H54 (cell line): Measurements from ENCODE around the gene CRLF2.
"Not testable (repeated sequence)": the region's sequence is repeated elsewhere in the genome, so short reads cannot be mapped to it uniquely, and the experiment has no call there.

Source experiments
- DNase-seq: peaks from one replicate; pipeline ENCODE4 v3.0.0; 2011; ENCODE audit warnings: low spot score, mixed read lengths; ENCODE audit not compliant: insufficient read length
- FAIRE-seq: peaks from 3 replicates; lab custom pipeline; 2011; peaks lifted over from hg19 to GRCh38; lab: Jason Lieb, UNC
- POLR2A ChIP-seq: IDR thresholded peaks from 2 replicates; pipeline ENCODE4 v1.6.1; 2011; ENCODE audit warnings: low read depth, mild to moderate bottlenecking, low read length

Gene CRLF2

DNA sequence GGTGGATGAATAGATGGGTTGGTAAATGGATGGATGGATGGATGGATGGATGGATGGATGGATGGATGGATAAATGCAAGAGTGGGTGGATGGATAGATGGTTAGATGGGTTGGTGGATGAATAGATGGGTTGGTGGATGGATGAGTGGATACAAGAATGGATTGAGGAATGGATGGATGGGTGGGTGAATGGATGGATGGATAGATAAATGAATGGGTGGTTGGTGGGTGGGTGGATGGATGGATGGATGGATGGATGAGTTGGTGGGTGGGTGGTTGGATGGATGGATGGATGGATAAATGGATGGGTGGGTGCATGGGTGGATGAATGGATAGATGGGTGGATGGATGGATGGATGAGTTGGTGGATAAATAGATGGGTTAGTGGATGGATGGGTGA is 13.8 kb upstream of the CRLF2 start:
- TF ChIP-seq POLR2A: no peak
- DNase-seq (no peak), FAIRE-seq (no peak)

DNA sequence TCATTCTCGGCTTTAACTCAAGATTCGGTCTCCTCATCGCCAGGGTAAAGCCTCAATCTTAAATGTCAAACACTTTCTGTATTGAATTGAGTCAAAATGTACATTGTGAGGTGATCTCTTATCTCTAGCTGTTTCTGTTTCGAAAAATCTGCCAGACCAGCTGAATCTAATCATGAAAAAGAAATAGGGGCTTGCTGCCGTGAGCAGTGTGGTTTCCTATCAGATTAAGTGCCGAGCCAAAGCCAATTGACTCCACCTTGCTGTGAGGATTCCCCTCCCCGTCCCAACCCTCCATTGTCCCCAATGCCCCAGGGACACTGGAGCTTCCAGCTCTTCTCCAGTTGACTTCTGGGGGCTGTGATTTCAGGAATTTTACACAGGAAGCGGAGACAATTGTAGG is 12.5 kb upstream of the CRLF2 start:
- TF ChIP-seq POLR2A: no peak
- FAIRE-seq (no peak), DNase-seq (no peak)

DNA sequence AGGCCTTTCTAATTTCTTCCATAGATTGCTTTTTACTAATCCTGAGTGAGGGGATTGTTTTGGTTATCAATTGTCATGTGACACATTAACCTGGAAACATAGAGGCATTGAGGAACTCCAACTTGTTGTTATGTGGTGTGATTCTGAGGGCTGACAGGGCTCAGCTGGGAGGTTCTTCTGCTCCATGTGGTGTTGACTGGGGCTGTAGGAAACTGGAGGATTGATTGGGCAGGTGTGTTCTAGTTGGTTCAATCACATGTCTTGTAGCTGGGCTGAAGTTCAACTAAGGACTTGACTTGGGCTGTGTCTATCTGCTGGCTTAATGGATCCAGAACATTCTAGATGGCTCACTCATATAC is 10.8 kb upstream of the CRLF2 start:
- no peak for FAIRE-seq
- DNase-seq: no peak
- no peak for TF ChIP-seq POLR2A

DNA sequence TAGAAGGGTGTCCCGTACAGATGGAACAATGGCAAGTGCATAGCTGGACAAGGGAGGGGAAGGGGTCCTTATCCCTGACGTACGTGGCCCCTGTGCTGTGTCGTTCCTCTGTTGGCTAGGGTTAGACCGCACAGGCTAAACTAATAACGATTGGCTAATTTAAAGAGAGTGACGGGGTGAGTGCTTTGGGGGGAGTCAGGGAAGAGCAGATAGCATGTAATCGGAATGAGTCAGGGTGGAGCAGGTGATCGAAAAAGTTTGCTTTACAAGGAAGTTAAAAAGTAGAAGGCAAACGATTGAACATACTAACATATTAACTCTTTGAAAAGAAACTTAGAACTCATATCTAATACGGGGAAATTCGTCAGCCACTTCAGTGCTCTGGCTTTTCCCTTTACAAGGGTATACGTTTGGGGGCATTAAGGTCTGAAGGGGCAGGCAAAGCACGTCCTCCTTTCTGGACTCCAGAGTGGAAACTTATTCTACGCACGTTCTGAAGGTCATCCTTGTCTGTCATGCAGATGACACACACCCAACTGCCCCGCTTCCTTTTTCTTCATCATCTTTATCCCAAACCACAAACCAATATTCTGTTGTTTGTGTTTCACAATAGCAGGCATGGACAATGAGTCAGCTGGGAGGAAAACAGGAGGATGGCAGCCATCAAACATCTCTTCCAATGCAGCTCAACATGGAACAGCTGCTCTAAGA is 10.2 kb upstream of the CRLF2 start:
- no peak for FAIRE-seq
- DNase-seq: peak; percentile 16
- no peak for TF ChIP-seq POLR2A

DNA sequence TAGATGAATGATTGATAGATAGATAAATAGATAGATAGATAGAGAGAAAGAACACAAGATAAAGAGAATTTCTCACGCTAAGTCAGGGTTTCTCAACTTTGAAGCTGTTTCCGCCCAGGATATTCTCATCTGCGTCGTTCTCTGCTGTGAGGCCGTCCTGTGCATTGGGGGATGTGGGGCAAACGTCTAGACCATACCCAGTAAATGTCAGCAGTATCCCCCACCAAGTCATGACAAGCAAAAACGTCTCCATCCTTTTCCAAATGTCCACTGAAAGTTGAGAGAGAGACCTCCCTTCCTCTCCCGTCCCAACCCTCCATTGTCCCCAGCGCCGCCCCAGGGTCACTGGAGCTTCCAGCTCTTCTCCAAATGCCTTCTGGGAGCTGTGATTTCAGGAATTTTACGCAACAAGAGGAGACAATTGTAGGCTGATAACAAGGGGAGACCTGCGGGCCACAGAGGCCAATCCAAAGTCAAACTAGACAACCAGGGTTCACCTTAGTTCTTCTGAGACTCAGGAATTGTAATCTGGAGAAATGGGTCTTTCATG is 8.9 kb upstream of the CRLF2 start:
- no peak for TF ChIP-seq POLR2A
- no peak for DNase-seq
- FAIRE-seq: no peak

DNA sequence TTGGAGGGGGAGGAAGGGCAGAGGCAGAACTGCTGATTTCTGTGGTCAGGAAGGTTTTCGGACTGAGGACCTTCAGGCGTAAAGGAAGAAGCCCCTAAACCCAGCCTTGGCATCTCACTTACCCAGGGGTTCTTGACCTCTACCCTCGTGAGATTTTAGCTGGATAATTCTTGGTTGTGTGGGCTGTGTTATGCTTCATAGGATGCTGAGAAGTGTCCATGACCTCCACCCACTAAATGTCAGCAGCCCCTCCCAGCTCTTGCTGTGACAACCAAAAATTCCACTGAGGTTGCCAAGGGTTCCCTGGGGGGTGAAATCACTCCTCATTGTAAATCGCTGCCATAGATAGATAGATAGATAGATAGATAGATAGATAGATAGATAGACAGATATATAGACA is 5.8 kb upstream of the CRLF2 start:
- DNase-seq (no peak), FAIRE-seq (no peak)
- TF ChIP-seq POLR2A: no peak

DNA sequence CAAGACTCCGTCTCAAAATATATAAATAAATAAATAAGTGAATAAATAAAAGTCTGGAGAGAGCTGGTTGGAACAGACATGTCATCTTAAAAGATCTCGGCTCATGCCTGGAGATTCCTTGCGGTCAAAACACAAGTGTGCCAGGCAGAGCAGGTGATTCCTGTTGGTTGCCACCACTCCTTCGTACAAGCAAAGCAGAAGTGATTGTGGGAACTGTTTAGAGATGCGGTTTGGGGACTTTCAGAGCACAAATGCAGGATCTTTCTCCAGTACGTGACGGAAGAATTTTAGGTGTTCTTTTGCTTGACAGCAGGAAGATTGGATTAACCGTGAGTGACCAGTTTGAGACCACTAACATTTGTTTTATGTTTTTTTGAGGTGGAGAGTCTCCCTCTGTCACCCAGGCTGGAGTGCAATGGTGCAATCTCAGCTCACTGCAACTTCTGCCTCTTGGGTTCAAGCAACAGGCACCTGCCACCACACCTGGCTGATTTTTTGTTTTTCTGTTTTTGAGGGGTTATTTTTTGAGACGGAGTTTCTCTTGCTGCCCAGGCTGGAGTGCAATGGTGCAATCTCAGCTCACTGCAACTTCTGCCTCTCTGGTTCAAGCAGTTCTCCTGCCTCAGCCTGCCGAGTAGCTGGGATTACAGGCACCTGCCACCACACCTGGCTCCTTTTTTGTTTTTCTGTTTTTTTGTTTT is 2.8 kb upstream of the CRLF2 start:
- DNase-seq: no peak
- FAIRE-seq: no peak
- no peak for TF ChIP-seq POLR2A

DNA sequence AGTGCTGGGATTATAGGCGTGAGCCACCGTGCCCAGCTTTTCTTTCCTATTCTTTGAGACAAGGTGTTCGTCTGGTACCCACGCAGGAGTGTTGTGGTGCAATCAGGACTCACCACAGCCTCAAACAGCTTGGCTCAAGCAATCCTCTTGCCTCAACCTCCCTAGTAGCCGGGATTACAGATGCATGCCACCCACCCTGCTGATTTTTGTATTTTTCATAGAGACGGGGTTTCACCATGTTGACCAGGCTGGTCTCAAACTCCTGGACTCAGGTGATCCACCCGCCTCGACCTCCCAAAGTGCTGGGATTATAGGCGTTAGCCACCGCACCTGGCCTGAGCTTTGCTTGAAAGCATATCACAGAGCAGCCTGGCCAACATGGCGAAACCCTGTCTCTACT is 1.5 kb upstream of the CRLF2 start:
- DNase-seq (no peak), FAIRE-seq (no peak)
- TF ChIP-seq POLR2A: no peak

DNA sequence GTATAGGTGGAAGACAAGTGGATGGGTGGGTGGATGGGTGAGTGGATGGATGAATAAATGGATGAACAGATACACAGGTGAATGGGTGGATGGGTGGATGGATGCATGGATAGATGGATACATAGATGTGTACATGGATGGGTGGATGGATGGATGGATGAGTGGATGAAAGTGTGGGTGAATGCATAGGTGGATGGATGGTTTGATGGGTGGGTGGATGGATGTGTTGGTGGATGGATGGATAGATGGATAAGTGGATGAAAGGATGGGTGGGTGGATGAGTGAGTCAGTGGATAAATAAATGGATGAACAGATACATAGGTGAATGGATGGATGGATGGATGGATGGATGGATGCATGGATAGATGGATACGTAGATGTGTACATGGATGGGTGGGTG is 1.6 kb downstream of the CRLF2 start:
- FAIRE-seq (no peak), DNase-seq (no peak)
- TF ChIP-seq POLR2A: no peak

DNA sequence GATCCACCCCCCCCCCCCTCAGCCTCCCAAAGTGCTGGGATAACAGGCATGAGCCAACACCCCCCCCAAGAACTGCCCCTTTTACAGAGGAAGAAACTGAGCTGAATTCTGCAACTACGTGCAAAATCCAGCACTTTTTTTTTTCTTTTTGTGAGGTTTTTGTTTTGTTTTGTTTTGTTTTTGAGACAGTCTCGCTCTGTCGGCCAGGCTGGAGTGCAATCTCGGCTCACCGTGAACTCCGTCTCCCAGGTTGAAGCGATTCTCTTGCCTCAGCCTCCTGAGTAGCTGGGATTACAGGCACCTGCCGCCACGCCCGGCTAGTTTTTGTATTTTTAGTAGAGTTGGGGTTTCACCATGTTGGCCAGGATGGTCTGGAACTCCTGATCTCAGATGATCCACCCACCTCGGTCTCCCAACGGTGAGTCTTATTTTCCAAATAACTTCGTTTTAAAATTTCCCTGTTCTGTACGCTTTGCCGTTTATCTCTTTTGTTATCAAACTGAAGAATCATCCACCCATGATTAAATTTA is 4.9 kb downstream of the CRLF2 start:
- no peak for FAIRE-seq
- no peak for TF ChIP-seq POLR2A
- no peak for DNase-seq

DNA sequence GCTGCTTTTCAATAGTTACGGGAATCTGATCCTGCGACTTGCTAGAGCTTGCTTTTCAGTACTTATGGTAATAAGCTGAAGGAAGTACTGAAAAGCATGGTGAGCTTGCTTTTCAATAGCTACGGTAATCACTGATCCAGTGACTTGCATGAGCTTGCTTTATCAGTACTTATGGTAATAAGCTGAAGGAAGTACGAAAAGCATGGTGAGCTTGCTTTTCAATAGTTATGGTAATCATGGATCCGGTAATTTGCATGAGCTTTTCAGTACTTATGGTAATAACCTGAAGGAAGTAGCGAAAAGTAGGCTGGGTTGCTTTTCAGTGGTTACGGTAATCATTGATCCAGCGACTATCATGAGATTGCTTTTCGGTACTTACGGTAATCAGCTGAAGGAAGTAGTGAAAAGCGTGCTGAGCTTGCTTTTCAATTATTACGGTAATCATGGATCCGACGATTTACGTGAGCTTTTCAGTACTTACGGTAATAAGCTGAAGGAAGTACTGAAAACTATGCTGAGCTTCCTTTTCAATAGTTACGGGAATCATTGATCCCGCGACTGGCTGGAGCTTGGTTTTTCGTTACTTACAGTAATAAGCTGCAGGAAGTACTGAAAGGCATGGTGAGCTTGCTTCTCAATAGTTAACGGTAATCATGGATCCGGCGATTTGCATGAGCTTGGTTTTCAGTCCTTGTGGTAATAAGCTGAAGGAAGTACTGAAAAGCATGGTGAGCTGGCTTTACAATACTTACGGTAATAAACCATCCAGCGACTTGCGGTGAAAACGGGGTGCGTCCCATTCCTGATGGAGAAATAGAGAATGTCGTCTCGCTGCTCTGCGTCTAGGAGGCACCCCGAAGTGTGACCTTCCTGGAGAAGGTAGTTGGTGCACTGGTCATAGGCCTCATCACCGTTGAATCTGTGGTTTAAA is 6.5 kb downstream of the CRLF2 start:
- TF ChIP-seq POLR2A: no peak
- FAIRE-seq (no peak), DNase-seq (peak; percentile 7)

DNA sequence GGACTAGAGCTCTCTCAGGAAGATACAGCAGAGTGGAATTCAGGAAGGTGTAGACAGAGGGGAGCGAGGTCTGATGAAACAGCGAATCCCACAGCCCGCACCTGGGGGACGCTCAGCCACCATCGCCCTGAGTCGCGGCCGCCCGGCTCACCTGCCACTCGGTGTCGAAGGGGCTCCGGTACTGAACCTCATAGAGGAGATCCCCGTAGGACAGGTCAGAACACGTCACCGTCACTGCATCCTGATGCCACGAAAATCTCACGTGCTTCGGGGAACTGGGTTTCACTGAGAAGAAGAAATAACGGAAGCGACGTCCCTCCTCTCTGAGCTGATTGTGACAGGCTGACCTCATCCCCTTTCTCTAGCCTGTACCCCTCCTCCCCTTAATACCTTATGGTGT is 10.2 kb downstream of the CRLF2 start:
- no peak for FAIRE-seq
- no peak for TF ChIP-seq POLR2A
- no peak for DNase-seq

DNA sequence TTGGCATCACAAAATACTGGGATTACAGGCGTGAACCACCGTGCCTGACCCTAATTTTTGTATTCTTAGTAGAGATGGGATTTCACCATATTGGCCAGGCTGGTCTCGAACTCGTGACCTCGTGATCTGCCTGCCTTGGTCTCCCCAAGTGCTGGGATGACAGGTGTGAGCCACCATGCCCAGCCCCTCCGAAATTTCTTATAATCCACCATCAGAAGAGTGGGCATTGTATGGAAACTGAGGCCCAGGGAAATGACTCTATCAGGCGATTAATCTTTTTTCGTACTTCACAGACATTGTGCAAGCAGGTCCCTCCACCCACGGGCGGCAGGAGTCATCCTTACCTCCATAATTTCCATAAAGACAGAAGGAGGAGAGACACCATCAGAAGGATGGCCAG is 16.0 kb downstream of the CRLF2 start:
- no peak for DNase-seq
- no peak for TF ChIP-seq POLR2A
- no peak for FAIRE-seq

DNA sequence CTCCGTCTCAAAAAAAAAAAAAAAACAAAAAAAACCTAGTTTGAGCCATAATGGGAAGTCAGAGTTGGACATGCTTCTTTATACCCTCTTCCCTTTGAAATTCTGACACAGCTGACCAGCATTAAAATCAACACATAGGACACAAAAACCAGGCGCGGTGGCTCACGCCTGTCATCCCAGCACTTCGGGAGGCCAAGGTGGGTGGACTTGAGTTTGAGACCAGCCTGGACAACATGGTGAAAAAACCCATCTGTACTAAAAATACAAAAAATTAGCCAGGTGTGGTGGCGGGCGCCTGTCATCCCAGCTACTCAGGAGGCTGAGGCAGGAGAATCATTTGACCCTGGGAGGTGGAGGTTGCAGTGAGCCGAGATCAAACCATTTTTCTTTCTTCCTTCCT is 20.3 kb downstream of the CRLF2 start:
- DNase-seq, FAIRE-seq: not testable (repeated sequence)
